Mesendoderm (in vitro differentiated cells): ENCODE results near the gene TBX10.
"Not testable (repeated sequence)": the region's sequence is repeated elsewhere in the genome, so short reads cannot be mapped to it uniquely, and the experiment has no call there.

ENCODE experiments used
- DNase-seq: peaks from one replicate; pipeline ENCODE4 v3.0.0; 2013
- H2AK5ac ChIP-seq: 2 replicates; pipeline ENCODE4 v1.6.1; 2013; ENCODE audit warnings: low read length, inconsistent platforms
- H2BK120ac ChIP-seq: 2 replicates; pipeline ENCODE4 v1.6.1; 2013; ENCODE audit warnings: low read depth, mild to moderate bottlenecking, low read length, moderate library complexity, mixed read lengths
- H2BK15ac ChIP-seq: replicated peaks from 2 replicates; pipeline ENCODE4 v1.6.1; 2013; ENCODE audit warnings: low read depth, mild to moderate bottlenecking, moderate library complexity
- H2BK5ac ChIP-seq: 2 replicates; pipeline ENCODE4 v1.6.1; 2013; ENCODE audit warnings: low read length, inconsistent platforms
- H3K18ac ChIP-seq: 2 replicates; pipeline ENCODE4 v1.6.1; 2013; ENCODE audit warnings: mild to moderate bottlenecking, low read length, mixed read lengths
- H3K23ac ChIP-seq: one replicate; pipeline ENCODE4 v1.6.1; 2013; ENCODE audit warnings: low read length
- H3K27ac ChIP-seq: 2 replicates; pipeline ENCODE4 v1.5.1; 2013; ENCODE audit warnings: low read depth, mild to moderate bottlenecking, inconsistent platforms, low read length, moderate library complexity
- H3K27me3 ChIP-seq: 2 replicates; pipeline ENCODE4 v1.6.1; 2013; ENCODE audit warnings: low read length, control low read depth, mild to moderate bottlenecking, inconsistent platforms; ENCODE audit not compliant: insufficient read depth, poor library complexity
- H3K36me3 ChIP-seq: 2 replicates; pipeline ENCODE4 v1.6.1; 2013; ENCODE audit warnings: low read length, inconsistent platforms; ENCODE audit not compliant: control insufficient read depth, insufficient read depth
- H3K4ac ChIP-seq: one replicate; pipeline ENCODE4 v1.6.1; 2013; ENCODE audit warnings: low read depth, mild to moderate bottlenecking, low read length, moderate library complexity
- H3K4me1 ChIP-seq: 2 replicates; pipeline ENCODE4 v1.6.1; 2013; ENCODE audit warnings: low read depth, low read length, inconsistent platforms; ENCODE audit not compliant: control insufficient read depth
- H3K4me2 ChIP-seq: 2 replicates; pipeline ENCODE4 v1.6.1; 2013; ENCODE audit warnings: low read length
- H3K4me3 ChIP-seq: 2 replicates; pipeline ENCODE4 v1.5.1; 2013; ENCODE audit warnings: mild to moderate bottlenecking, low read length
- H3K56ac ChIP-seq: one replicate; pipeline ENCODE4 v1.6.1; 2013; ENCODE audit warnings: low read length
- H3K79me1 ChIP-seq: 2 replicates; pipeline ENCODE4 v1.6.1; 2013; ENCODE audit warnings: low read length, inconsistent platforms
- H3K79me2 ChIP-seq: 2 replicates; pipeline ENCODE4 v1.6.1; 2013; ENCODE audit warnings: mild to moderate bottlenecking, low read length; ENCODE audit not compliant: control insufficient read depth, insufficient read depth
- H3K9ac ChIP-seq: 2 replicates; pipeline ENCODE4 v1.6.1; 2013; ENCODE audit warnings: low read length, inconsistent platforms
- H4K5ac ChIP-seq: one replicate; pipeline ENCODE4 v1.6.1; 2013; ENCODE audit warnings: low read length
- H4K8ac ChIP-seq: one replicate; pipeline ENCODE4 v1.6.1; 2013; ENCODE audit warnings: low read depth, mild to moderate bottlenecking, control low read depth, low read length, moderate library complexity
- WGBS: extraction: QIAGEN DNeasy Blood & Tissue Kit; methylation state at CpG from one replicate; pipeline ENCODE4 v1.1.7; 2013; ENCODE audit warnings: low lambda C conversion rate, missing lambda C conversion rate; ENCODE audit not compliant: insufficient coverage; ENCODE audit errors: extremely low coverage; 5-methylcytosine and 5-hydroxymethylcytosine counted together

The TBX10 gene

GRCh38 chr11:67627812-67628624 lies 11.5 kb downstream of the TBX10 start:
- no peaks in the 10 kb centered on the region for H3K79me1 ChIP-seq
- peak; percentile 66 for DNase-seq
- no peak overlapping the region for H3K4ac ChIP-seq
- no CpG with 5 or more reads among the region's 15 CpGs for WGBS
- H3K27me3 ChIP-seq = no peaks in the 10 kb centered on the region
- H3K23ac ChIP-seq = no peak overlapping the region
- H3K36me3 ChIP-seq = no peaks in the 10 kb centered on the region
- no peak overlapping the region for H3K4me3 ChIP-seq
- no peak overlapping the region for H4K5ac ChIP-seq
- no peak overlapping the region for H4K8ac ChIP-seq
- no peak overlapping the region for H2BK120ac ChIP-seq
- H2BK15ac ChIP-seq = no peak overlapping the region
- peak overlapping the region; percentile 89 for H3K56ac ChIP-seq
- H3K9ac ChIP-seq = peak overlapping the region; percentile 61
- H2AK5ac ChIP-seq = no peak overlapping the region
- H3K4me2 ChIP-seq = no peak overlapping the region
- H3K79me2 ChIP-seq = no peaks in the 10 kb centered on the region
- no peak overlapping the region for H2BK5ac ChIP-seq
- no peak overlapping the region for H3K18ac ChIP-seq
- H3K27ac ChIP-seq = peak overlapping the region; percentile 37
- H3K4me1 ChIP-seq = peaks cover 5% of the 10 kb centered on the region

- no peak overlapping the region for H4K5ac ChIP-seq
- no peak overlapping the region for H2BK5ac ChIP-seq
- H3K23ac ChIP-seq = no peak overlapping the region
- H3K27ac ChIP-seq = peak overlapping the region; percentile 37
- no peak overlapping the region for H3K4me3 ChIP-seq
- no peaks in the 10 kb centered on the region for H3K79me2 ChIP-seq
- H3K4me2 ChIP-seq = no peak overlapping the region
- no peak for DNase-seq
- no peak overlapping the region for H4K8ac ChIP-seq
- WGBS = no CpG with 5 or more reads among the region's 6 CpGs
- H3K27me3 ChIP-seq = no peaks in the 10 kb centered on the region
- no peak overlapping the region for H2AK5ac ChIP-seq
- H2BK15ac ChIP-seq = no peak overlapping the region
- H3K18ac ChIP-seq = no peak overlapping the region
- H3K56ac ChIP-seq = peak overlapping the region; percentile 62
- peak overlapping the region; percentile 39 for H3K9ac ChIP-seq
- H2BK120ac ChIP-seq = no peak overlapping the region
- H3K4me1 ChIP-seq = peaks cover 5% of the 10 kb centered on the region
- H3K79me1 ChIP-seq = no peaks in the 10 kb centered on the region
- no peak overlapping the region for H3K4ac ChIP-seq
- H3K36me3 ChIP-seq = no peaks in the 10 kb centered on the region
Observed at GRCh38 chr11:67627441-67627811, 12.1 kb downstream of the TBX10 start.

GRCh38 chr11:67626970-67627369 lies 12.6 kb downstream of the TBX10 start:
- WGBS = no CpG with 5 or more reads among the region's 10 CpGs
- peak; percentile 72 for DNase-seq
- H3K9ac ChIP-seq = peak overlapping the region; percentile 38
- peak overlapping the region; percentile 55 for H2BK5ac ChIP-seq
- H3K36me3 ChIP-seq = no peaks in the 10 kb centered on the region
- no peak overlapping the region for H2AK5ac ChIP-seq
- H3K23ac ChIP-seq = no peak overlapping the region
- no peak overlapping the region for H3K18ac ChIP-seq
- no peak overlapping the region for H4K5ac ChIP-seq
- no peaks in the 10 kb centered on the region for H3K79me2 ChIP-seq
- no peak overlapping the region for H3K4ac ChIP-seq
- no peaks in the 10 kb centered on the region for H3K27me3 ChIP-seq
- peak overlapping the region; percentile 37 for H3K27ac ChIP-seq
- peaks cover 5% of the 10 kb centered on the region for H3K4me1 ChIP-seq
- H4K8ac ChIP-seq = no peak overlapping the region
- H2BK15ac ChIP-seq = no peak overlapping the region
- no peak overlapping the region for H3K4me2 ChIP-seq
- H2BK120ac ChIP-seq = no peak overlapping the region
- H3K79me1 ChIP-seq = no peaks in the 10 kb centered on the region
- no peak overlapping the region for H3K4me3 ChIP-seq
- H3K56ac ChIP-seq = peak overlapping the region; percentile 70

GRCh38 chr11:67626131-67626833 lies 13.3 kb downstream of the TBX10 start:
- not testable (repeated sequence) for H3K27me3 ChIP-seq, H3K27ac ChIP-seq, H2AK5ac ChIP-seq

GRCh38 chr11:67623795-67624194 lies 15.8 kb downstream of the TBX10 start:
- H3K27me3 ChIP-seq = not testable (repeated sequence)

More at GRCh38 chr11:67626131-67626833, 13.3 kb downstream of the TBX10 start:
- not testable (repeated sequence) for H2BK5ac ChIP-seq, H3K56ac ChIP-seq, H2BK120ac ChIP-seq, H4K8ac ChIP-seq, H3K18ac ChIP-seq, H3K79me1 ChIP-seq, H2BK15ac ChIP-seq, H3K36me3 ChIP-seq, H3K79me2 ChIP-seq, H3K4me3 ChIP-seq, H3K4me1 ChIP-seq, H3K23ac ChIP-seq, H3K4me2 ChIP-seq, H3K9ac ChIP-seq, H3K4ac ChIP-seq, H4K5ac ChIP-seq
- DNase-seq = peak; percentile 84
- no CpG with 5 or more reads among the region's 10 CpGs for WGBS

More at GRCh38 chr11:67623795-67624194, 15.8 kb downstream of the TBX10 start:
- DNase-seq = peak; percentile 7
- H3K4ac ChIP-seq, H3K4me1 ChIP-seq, H2BK120ac ChIP-seq, H2AK5ac ChIP-seq, H2BK15ac ChIP-seq, H3K79me2 ChIP-seq, H3K4me2 ChIP-seq, H3K18ac ChIP-seq, H3K79me1 ChIP-seq, H3K36me3 ChIP-seq, H3K23ac ChIP-seq, H4K5ac ChIP-seq, H3K9ac ChIP-seq, H4K8ac ChIP-seq, H3K4me3 ChIP-seq, H3K27ac ChIP-seq, H2BK5ac ChIP-seq: not testable (repeated sequence)
- H3K56ac ChIP-seq = peak overlapping the region; percentile 22
- no CpG with 5 or more reads among the region's 1 CpG for WGBS
